Measurements from ENCODE around the gene MBNL2.

MBNL2 gene

DNA sequence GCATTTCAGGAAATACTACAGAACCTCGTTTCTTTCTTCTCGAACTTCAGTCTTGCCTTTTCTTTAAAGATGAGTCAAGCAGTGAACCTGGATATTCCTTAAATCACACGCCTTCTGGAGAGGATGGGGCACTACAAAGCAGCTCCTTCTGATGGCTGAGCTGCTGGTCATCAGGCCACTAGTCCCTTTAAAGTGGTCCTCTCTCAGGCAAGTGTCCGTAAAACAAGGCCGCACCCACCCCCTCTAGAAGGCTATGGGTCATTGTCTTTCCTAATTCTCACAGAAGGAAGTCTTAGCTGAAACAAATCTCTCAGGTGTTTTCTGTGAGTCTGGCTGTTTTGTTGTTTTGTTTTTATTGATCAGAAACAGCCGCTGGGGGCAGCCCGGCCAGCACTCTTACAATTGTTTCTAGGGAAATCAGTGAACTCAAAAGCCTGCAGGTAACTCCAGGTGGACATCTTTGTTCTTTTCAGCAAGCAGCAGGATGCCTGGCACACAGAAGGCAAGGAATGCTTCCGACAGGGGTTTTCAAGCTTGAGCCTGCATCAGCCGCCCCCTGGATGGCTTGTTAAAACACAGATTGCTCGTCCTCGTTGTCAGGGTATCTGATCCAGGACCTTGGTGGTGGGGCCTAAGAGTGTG lies 45.4 kb downstream of the MBNL2 start:
- in situ Hi-C loops (cut with MboI; ENCODE audit: low sequenced_read_pairs), result no loop called here

DNA sequence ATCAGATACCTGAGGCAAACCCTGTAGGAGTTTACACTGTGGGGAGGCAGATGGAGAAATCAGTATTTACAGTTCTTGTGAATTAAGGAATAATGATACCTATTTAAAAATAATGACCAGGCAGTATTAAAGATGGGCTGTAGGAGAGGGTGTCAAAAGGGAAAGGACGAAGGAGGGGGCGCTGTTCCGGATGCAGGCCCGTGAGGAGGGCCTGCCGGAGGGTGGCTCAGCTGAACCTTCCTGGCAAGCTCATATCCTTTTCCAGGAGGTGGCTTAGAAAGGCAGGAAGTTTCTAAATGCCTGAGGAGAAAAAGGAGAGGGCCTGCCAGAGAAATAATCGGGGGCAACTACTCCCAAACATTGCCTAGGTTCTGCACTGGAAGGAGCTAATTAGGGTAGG lies 46.6 kb downstream of the MBNL2 start:
- in situ Hi-C loops (cut with MboI; ENCODE audit: low sequenced_read_pairs), result no loop called here

DNA sequence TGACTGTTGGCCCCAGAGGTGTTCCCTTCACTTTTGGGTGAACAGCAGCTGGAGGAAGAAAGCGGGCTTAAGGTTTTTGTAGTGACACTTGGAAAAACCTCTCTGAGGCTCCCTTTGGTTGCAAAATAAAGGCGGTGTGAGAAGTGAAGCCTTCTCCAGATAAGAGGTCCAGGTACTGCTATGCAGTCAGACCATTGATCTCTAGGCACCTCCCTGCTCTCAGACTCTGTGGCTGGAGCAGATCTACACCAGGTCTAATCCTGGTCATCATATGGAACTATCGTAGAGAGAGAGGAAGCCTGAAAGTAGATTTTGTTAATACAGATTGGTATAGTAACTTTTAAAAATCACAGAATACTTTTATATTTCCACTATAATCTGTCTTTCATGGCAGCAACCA lies 47.5 kb downstream of the MBNL2 start:
- in situ Hi-C loops (cut with MboI; ENCODE audit: low sequenced_read_pairs), result no loop called here

DNA sequence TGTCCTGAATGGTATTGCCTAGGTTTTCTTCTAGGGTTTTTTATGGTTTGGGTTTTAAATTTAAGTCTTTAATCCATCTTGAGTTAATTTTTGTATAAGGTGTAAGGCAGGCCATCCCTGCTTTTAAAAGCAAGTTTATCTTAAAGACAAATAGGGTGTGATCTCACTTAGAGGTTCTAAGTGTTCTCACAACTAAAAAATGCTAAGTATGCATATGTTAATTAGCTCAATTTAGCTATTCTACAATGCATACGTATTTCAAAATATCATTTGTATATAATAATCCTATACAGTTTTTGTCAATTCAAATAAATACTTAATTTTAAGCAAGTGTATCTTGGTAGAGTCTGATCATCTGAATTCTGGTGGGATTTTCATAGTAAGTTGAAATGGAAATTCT lies 50.4 kb downstream of the MBNL2 start:
- in situ Hi-C loops (cut with MboI; ENCODE audit: low sequenced_read_pairs), result no loop called here

DNA sequence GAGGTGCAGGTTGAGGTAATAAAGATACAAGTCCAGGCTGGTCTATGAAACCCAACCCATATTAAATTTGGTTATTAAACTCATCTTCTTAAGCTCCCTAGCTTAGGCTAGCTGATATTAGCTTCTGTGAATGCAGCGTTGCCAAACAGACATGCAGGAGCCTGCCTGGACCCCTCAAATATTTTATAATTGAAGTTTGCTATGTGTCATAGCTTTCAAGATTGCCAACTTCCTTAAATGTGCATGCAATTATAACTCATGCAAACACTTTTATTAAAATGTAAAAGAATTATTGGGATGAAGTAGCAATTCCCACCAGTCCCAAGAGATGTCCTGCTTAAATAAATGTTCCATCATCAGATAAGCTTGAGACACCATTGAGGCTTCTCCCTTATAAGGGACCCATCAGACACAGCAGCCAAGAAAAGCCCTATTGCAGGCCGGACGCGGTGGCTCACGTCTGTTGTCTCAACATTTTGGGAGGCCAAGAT lies 51.3 kb downstream of the MBNL2 start:
- in situ Hi-C loops (cut with MboI; ENCODE audit: low sequenced_read_pairs), result no loop called here

DNA sequence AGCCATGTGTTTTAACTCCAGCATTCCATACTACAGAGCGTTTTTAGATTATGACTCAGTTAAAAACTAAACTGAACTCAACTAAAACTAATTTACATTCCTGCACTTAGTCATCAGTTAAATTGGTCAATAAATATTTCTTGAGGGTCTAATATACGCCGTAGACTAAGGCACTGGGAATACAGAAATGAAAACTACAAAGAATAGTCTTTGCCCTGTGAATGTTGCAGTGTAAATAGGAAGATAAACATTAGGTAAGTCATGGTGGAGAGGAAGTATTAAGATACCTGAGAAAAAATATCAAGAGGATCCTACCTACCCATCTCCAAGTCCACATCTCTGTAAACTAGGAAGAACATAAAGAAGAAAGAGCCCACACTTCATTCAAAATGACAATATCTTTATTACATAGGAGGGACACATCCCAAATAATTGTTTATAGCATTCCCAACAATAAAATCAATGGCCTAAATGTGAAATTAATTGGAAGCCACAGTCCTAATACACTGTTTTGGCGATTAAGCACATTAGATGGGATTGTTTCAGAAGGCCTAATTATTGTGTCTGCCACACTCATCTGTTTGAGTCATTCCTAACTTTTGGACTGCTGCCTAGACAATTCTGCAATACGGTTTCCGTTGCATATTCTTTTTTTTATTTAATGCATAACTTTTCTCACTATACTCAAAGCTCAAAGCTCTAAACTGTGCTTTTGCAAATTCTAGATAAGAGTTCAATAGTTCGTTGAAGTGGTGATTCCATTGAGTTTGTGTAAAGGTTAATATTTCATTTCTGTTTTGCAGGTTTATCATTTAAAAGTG lies 52.9 kb downstream of the MBNL2 start:
- in situ Hi-C loops (cut with MboI; ENCODE audit: low sequenced_read_pairs), result no loop called here

DNA sequence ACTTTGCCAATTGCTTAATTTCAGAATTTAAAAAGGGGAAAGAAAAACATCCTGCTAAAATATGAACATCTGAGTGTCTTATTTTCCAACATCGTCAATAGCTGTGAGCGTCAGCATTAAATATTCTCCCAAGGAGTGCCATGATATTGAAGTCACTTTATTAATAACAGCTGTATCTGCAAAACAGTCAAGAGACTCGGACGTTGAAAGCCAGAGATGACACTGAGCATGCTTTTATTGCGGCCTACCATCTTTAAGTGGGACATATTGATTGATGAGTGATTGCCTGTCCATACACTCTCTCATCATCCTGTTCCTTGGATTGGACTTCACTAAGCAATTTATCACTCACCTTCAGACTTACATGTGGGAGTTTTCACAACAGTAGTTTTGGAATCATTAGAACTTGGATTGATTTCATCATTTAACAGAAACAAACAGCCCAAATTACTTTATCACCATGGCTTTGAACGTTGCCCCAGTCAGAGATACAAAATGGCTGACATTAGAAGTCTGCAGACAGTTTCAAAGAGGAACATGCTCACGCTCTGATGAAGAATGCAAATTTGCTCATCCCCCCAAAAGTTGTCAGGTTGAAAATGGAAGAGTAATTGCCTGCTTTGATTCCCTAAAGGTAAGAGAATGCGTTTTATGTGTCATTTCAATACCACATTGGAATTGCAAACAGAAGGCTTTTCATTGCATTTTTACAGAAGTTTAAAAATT lies 53.8 kb downstream of the MBNL2 start:
- in situ Hi-C loops (cut with MboI; ENCODE audit: low sequenced_read_pairs), result no loop called here

DNA sequence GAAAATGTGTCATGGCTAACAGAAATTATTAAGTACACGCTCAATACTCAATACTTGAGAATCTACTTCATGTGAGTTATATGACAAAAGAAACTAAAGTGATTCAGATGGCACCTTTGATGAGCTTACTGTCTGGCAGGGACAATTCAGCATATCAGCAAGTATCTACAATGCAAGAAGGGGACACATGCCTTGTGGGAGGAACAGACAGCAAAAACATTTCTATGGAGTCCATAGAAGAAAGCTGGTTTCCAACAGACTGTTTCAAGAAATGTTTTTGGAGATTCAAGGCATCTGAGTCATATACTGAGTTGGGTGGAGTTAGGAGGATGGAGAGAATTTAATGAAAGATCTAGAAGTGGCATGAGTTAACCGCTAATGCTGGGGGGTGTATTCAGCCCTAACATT lies 54.7 kb downstream of the MBNL2 start:
- in situ Hi-C loops (cut with MboI; ENCODE audit: low sequenced_read_pairs), result no loop called here

DNA sequence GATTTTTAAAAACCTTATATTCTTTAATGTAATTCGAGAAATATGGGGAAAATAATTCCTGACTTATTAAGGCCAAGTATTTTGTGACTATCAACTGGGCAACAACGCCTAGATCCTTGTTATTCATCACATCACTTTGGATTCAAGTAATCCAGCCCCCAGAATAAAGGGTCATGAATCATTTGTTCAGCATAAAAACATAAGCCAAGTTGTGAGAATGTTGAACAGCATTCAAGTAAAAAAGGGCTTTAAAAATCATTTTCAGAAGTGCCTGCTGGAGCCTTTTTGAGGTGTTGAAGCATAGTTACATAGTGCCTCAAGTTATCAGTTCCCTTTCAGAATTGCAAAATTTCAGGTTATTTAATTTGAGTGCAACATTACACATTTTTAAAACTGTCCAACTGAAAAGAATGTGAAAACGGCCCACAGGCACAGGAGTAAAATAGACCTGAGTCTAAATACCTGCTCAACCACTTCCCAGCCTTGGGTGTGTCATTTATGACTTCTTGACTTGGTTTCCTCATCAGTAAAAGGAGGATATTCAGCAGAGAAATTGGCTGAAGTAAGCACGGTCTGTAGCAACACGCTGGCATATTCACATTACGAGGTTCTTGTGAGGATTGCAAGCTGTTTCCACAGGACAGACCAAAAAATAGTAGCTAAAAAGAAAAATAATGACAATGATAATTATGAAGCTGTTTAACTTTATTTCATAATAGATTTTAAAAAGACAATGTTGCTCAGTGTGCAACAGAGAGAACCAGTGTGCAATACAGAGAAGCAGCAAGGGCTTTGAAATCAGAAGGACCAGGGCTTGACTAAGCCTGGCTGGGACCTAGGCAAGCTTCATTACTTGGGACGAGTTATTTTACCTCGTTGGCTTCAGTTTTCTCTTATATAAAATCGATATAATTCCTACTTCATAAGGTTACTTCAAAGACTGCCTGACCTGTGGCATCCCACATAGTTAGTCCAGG lies 56.6 kb downstream of the MBNL2 start:
- in situ Hi-C loops (cut with MboI; ENCODE audit: low sequenced_read_pairs), result no loop called here

DNA sequence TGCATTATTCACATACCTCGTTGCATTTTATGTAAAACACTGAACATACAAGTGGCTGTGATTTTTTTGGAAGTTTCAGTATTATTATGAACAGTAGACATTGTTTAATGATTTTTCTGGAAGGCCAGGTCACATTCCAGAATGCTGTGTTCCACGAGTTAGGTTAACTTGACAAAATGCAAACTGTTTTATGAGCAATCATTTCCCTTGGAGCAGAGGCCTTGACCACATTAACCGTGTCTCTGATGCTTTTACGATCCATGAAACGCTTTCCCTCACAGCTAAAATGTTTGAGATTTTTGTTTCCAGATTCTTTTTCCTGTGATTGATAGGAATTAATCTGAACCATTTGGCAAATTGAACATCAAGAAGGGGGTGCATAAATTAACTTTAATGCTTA lies 57.8 kb downstream of the MBNL2 start:
- in situ Hi-C loops (cut with MboI; ENCODE audit: low sequenced_read_pairs), result no loop called here

DNA sequence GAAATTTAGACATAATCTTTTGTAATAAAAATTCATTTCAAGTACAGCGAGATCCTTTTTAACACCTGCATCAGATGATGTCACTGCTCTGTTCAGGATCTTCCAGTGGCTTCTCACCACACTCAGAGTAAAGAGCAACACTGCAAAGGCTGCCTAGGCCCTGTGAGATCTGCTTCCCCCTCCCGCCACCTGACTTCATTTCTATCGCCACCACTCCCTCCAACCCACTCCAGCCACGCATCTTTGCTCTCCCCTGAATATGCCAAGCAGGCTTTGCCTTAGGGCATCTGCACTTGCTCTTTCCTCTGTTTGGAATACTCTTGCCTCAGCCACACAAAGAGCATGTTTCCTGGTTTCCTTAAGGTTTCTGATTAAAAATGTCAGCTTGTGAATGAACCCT lies 58.3 kb downstream of the MBNL2 start:
- in situ Hi-C loops (cut with MboI; ENCODE audit: low sequenced_read_pairs), result no loop called here

DNA sequence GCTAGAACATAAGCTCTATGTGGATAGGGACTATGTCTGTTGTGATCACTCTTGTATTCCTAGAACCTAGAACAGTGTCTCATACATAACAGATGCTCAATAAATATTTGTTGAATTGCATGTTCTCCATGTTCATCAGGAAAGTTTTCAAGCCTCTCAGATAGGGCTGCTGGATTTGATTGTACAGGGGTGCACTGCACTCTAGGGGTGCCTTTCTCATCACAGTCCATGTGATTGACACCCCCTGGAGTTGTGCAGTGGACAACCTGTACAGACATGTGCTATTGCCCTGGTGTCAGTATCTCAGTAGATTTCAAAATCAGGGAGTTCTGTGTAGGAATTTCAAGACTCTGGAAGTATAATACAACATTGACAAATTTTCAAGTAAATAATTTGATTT lies 58.9 kb downstream of the MBNL2 start:
- in situ Hi-C loops (cut with MboI; ENCODE audit: low sequenced_read_pairs), result no loop called here

DNA sequence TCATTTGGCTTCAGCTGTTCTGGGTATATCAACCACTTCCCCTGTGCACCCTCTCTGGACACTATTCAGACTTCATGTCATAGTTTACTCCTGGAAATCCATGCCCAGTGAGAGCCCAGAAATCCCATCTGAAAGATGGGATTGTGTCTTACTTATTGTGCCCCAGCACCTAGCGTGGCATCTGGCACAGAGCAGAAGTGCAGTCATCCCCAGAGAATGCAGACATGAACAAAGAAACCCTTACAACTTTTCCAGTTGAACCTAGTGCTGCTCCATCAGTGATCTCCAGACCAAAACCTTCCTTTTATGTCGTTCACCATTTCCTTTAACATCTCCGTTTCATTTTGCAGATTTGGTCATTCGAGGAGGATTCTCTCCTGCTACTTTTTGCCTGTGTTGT lies 60.6 kb downstream of the MBNL2 start:
- in situ Hi-C loops (cut with MboI; ENCODE audit: low sequenced_read_pairs), result no loop called here

DNA sequence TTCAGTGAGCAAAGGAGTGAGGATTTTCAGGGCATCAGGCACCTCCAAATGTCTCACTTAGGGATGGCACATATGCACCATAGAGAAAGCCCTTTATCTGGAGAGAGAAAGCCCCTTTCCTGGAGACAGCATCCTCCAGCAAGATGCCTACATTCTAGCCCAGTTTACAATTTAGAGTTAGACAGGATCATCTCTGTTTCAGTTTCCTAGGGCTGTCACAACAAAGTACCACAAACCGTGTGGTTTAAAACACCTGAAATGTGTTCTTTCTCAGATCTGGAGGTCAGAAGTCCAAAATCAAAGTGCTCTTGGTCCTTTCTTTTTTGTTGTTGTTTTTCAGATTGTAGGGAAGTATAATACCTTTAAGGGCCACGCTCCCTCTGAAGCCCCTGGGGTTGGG lies 61.8 kb downstream of the MBNL2 start:
- in situ Hi-C loops (cut with MboI; ENCODE audit: low sequenced_read_pairs), result no loop called here

DNA sequence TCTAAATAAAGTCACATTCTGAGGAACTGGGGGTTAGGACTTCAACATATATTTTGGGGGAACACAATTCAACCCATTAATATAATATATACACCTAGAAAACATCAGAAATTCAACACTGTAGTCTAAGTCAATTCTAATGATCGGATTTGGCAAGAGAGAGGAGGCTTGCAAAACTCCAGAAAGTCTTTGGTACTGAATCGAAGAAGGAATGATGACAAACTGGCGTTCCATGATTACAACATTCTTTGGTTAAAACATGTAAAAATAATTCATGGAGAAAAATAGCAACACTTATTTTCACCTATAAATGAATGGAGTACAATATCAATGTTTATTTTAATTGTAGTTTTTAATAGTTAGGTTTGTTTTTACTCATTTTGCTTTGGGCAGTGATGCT lies 62.4 kb downstream of the MBNL2 start:
- in situ Hi-C loops (cut with MboI; ENCODE audit: low sequenced_read_pairs), result no loop called here

DNA sequence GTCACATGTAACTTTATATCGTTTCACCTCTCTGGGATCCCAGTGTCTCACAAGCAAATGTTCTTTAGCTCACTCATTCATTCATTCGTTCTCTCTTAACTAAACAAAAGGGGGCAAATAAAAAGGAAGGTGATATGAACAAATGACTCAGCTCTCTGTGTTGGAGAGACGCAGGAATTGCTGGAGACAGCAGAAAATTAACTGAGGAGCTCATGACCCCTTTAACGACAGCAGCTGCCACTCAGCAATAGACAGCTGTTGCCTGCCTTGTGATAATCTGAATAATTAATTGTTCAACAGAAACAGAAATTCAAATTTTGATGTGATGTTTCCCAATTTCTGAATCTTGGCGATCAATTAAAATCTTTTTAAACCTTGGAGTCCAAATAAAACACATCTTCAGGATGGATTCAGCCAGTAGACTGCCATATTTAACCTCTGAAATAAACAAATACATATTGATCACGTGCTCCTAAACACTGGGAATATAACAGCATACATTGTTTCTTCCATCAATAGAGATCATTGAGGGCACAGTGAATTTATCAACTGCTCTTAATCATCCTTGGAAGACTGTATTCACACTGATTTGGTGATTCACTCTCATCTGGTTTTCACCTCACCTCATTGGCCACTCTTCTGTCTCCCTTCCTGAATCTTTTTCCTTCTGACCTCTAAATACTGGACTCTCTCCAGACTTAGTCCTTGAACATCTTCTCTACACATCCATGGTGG lies 63.3 kb downstream of the MBNL2 start:
- in situ Hi-C loops (cut with MboI; ENCODE audit: low sequenced_read_pairs), result no loop called here

DNA sequence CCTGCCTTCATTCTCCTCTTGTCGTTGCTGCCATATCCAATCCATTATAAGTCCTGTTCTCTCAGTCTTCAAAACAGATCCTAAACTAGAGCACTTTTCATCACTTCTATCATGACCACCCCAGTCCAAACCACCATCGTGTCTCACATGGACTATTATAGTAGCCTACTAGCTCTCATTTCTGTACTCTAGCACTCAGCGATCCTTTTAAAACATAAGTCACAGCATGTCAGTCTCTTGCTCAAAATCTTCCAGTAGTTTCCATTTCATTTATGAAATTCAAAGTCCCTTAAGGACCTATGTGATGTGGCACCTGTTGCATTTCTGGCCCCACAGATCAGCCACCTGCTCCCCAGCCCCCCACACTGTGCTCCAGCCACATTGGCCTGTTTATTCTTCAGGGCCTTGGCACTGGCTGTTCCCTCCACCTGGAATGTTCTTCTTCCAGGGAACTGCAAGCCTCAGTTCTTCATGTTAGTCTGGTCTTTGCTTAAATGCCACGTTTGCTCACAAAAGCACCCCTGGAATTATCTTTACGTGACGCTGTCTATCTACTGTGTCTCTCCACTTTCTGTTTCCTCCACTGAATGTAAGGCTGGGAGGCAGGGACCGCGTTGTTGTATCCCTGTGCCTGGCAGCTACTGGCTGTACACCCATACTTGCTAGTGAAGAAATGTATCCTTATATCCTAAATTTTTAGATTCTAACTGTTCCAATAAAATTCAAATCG lies 64.3 kb downstream of the MBNL2 start:
- in situ Hi-C loops (cut with MboI; ENCODE audit: low sequenced_read_pairs), result no loop called here

DNA sequence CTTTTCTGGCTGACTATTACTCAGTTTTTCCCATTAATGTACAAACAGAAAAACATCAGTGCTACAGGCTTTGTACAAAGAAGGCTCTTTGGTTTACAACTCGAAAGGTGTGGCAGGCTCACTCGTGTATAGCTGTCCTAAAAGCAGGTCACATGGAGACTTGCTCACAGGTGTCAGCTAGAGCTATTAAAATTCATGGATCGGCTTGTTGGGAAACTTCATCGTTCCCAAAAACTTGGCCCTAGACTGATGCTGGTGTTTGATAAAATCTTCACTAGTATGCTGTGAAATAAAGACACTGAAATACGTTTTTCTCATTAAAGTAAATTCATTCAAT lies 64.9 kb downstream of the MBNL2 start:
- in situ Hi-C loops (cut with MboI; ENCODE audit: low sequenced_read_pairs), result no loop called here

DNA sequence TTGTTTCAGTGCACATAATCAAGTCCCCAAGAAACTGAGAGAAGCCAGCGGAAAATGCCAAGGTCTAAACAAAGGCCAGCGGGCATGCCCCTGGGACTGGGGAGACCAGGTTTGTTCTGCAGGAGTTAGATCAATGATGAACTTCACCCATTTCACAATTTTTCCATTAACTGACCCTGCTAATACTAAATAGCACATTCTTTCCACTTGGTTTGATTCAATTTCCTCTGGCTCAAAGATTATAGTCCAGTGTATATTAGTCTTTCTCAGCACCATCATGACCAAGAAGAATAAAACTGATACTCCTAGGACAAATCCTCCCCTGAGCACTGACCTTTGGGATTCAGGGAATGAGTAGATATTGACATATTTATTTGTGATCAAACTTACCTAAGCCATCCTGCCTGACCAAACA lies 66.4 kb downstream of the MBNL2 start:
- in situ Hi-C loops (cut with MboI; ENCODE audit: low sequenced_read_pairs), result no loop called here

Data from HL-60/S4 treated with phorbol 12-myristate 13-acetate at 8.2 ng/mL for 4 days and 3 days (cell line).